HG02973 (cell line): ENCODE data around the gene STAP2.
"Not testable (repeated sequence)": the region's sequence is repeated elsewhere in the genome, so short reads cannot be mapped to it uniquely, and the experiment has no call there.

Experiments used
- ATAC-seq: cut with Tn5 transposase; IDR thresholded peaks from one replicate; pipeline ENCODE4 v1.9.1; 2021; ENCODE audit warnings: moderate library complexity; ENCODE audit not compliant: unreplicated experiment

STAP2 gene

DNA sequence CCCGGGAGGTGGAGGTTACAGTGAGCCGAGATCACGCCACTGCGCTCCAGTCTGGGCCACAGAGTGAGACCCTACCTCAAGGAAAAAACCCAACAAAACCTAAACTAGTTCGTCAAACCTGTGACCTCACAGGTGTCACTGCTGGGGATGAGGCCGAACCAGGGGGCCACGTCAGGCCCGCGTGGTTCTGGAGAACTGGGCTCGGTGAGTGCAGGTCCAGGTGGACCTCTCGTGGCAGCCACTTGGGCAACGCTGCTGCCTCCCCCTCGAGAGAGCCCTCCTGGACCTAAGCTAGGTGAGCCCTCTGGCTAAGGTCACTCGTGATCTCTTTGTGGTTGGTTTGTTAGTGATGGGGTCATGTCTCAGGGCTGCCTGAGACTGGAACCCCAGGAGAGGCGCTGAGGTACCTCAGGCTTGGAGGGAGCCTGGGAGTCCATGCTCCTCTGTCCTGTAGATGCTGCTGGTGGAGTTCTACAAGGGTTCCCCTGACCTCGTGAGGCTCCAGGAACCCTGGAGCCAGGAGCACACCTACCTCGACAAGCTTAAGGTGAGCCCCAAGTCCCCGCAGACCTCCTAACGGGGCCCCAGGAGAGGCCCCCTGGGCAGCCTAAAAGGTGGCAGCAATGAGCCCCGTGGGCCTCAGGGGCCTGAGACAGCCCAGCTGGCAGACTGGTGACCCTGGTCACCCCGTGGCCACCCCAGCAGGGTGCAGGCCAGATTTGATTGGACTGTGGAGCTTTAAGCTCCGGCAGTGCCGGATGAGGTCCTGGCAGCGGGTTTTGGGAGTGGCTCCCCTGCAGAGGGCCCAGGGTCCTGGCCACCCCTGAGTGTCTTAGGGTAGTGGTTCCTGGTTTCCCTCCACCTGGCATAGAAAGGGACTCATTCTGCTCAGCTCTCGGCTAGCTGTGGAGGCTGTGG is 20.3 kb upstream of the STAP2 start:
- no peak for ATAC-seq

DNA sequence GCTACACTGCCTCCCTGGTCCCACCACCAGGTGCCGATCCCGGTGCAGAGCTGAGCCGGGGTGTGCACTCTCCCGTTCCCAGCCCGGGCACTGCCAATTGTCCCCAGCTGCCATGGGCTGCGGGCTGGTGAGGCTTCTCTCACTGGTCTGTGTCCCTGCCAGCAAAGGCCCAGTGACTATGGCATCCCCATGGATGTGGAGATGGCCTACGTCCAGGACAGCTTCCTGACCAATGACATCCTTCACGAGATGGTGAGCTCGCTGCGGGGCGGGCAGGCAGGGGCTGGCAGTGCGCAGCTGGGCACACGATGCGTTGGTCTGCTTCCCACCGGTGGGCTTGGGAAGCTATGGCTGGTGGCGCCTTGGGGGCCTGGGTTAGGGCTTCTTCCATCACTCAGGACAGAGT is 19.3 kb upstream of the STAP2 start:
- ATAC-seq = no peak

DNA sequence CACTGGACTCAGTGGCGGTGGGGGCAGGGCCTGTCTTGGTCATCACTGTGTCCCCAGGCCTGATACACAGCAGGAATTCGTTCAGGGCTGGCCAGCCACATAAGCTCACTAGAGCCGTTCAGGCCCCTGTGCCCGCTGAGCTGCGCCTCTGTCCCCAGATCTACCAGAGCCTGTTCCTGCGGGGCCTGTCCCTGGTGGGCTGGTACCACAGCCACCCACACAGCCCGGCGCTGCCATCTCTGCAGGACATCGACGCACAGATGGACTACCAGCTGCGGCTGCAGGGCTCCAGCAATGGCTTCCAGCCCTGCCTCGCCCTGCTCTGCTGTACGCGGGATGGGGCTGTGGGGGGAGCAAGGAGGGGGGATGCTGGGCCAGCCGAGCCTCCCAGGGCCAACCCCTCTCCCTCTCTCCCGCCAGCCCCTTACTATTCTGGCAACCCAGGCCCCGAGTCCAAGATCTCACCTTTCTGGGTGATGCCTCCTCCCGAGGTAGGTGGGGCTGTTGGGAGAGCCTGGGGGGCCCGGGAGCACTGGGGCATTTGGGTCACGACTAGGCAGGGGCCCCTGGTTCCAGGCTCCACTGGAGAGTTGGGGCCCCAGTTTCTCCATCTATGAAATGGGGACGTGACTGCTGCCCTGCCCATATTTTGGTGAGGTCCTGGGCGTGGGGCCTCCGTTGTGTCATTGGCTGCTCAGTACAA is 18.6 kb upstream of the STAP2 start:
- ATAC-seq = no peak

DNA sequence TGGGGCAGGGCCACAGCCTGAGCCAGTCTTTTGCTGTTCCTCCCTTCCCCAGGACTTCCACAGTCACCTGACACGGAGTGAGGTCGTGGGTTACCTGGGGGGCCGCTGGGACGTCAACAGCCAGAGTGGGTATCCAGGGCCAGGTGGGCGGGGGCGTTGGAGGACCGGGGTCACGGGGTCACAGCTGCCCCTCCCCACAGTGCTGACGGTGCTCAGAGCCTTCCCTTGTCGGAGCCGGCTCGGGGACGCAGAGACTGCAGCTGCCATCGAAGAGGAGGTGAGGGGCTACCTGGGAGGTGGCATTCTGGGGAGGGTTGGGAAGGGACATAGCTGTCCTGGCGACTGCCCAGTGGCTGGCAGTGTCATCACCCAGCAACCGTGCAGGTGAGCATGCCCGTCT is 16.3 kb upstream of the STAP2 start:
- no peak for ATAC-seq

DNA sequence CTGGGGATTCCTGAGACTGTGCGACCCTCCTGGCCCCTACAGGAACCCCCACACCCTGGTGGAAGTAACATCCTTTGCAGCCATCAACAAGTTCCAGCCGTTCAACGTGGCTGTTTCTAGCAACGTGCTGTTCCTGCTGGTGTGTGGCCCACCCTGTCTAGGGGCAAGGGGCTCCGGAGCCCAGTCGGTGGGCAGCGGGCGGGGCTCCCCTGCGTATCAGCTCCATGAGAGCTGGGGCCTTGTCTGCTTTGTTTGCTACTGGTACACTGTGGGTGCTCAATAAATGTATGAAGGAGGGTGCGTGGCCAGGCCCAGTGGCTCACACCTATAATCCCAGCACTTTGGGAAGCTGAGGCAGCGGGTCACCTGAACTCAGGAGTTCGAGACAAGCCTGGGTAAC is 15.7 kb upstream of the STAP2 start:
- ATAC-seq = no peak

DNA sequence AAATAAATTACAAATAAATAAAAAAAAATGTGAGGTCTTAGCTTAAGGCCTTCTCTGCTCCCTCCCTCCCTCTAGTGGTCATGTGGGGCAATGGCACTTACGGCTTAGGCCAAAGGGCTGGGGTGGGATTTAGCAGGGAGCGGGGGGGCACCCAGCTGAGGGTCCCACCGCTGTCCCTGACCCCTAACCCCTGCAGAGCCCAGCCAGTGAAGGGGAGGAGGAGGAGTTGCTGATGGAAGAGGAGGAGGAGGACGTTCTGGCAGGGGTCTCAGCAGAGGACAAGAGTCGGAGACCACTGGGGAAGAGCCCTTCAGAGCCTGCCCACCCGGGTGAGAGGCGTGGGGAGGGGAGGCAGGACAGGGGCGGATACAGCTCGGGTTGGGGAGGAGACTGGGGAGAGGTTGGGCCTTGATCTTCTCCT is 14.1 kb upstream of the STAP2 start:
- ATAC-seq = no peak

DNA sequence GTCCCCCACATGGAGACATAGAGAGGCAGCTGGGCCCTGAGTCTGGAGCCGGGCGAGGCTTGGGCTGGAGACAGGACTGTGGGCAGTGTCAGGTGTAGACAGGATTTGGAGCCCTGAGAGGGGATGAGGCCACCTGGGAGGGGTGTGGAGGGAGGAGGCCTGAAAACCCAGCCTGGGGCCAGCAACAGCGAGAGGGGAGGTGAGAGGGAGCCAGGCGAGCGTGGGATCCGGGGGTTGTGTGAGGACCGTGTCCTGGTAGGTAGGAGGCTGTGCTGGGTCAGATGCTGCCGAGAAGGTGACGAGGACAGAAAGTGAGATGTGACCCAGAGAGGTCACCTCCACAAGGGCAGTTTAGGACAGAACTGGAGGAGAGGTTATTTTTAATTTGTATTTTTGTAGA is 12.1 kb upstream of the STAP2 start:
- no peak for ATAC-seq

DNA sequence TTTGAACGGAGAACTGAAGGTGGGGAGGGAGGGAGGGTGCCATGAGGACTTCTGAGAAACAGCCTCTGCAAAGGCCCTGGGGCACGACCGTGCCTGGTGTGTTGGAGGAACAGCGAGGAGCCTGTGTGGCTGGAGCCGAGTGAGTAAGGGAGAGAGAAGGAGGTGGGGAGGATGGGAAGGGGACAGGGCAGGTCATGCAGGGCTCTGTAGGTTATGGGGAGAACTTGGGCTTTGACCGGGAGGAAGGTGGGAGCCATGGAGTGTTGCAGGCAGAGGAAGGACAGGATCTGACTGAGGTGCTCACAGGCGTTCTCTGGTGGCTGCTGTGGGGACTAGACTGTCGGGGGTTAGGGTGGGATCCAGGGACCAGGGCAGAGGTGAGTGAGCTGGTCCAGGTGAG is 11.5 kb upstream of the STAP2 start:
- no peak for ATAC-seq

DNA sequence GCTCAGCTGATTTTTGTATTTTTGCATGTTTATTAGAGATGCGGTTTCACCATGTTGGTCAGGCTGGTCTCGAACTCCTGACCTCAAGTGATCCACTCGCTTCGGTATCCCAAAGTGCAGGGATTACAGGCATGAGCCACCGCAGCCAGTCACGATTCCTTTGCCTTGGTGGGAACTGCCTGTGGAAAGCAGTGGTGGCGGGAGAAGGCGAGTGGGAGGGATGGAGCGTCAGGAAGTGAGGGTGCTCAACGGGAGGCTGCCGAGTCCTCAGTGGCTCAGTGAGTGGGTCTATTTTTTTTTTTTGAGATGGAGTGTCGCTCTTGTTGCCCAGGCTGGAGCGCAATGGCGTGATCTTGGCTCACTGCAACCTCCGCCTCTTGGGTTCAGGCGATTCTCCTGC is 10.6 kb upstream of the STAP2 start:
- not testable (repeated sequence) for ATAC-seq

DNA sequence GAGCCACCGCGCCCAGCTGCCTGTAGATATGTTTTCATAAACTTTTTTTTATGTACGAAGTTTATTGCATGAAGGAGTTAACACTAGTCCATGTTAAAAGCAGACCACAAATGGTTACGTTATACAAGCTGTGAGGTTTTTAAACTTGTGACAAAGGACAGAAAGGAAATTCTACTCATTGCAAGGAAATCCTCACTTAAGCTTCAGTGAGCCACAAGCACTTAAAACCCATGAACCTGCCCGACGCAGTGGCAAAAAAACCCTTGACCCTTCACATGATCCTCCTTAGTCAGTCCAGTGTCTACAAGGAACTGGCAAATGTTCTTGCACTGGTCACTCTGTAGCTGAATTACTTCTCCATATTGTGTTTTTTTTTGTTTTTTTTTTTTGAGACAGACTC is 8.9 kb upstream of the STAP2 start:
- ATAC-seq = no peak

DNA sequence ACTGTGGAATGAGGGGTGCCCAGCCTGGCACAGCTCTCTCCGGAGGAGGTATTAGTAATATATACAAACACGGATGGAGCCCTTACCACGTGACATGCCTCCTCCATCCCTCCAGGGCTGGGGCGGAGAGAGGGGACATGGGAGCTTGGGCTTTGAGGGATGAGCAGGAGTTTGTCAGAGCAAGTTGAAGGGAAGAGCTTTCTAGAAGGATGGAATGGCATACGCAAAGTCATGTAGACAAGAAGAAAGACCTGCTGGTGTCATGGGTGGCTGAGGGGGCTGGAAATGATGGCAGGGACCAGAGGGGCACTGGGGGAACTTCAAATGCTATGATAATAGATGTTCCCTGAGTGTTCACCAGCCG is 7.4 kb upstream of the STAP2 start:
- no peak for ATAC-seq

DNA sequence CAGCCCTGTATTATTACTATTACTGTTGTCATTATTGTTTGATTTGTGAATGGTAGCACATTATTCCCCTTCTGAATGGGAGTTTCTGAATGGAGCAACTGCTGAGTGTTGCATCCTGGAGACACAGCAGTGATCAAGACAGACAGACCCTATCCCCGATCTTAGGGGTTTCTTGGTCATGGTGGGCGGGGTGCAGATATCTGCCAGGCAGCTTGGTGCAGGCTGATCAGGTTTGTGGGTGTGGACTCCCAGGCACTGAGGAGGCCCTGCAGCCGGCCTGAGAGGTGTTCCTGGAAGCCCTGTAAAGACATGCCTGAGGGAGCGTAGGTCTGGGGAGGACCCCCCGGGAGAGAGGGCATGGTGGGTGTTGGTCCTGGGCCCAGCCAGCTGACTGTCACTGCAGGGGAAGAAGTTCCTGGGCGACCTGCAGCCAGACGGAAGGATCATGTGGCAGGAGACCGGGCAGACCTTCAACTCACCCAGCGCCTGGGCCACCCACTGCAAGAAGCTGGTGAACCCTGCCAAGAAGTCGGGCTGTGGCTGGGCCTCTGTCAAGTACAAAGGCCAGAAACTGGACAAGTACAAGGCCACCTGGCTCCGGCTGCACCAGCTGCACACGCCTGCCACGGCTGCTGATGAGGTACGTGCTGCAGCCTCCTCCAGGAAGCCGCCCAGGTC is 6.9 kb upstream of the STAP2 start:
- no peak for ATAC-seq

DNA sequence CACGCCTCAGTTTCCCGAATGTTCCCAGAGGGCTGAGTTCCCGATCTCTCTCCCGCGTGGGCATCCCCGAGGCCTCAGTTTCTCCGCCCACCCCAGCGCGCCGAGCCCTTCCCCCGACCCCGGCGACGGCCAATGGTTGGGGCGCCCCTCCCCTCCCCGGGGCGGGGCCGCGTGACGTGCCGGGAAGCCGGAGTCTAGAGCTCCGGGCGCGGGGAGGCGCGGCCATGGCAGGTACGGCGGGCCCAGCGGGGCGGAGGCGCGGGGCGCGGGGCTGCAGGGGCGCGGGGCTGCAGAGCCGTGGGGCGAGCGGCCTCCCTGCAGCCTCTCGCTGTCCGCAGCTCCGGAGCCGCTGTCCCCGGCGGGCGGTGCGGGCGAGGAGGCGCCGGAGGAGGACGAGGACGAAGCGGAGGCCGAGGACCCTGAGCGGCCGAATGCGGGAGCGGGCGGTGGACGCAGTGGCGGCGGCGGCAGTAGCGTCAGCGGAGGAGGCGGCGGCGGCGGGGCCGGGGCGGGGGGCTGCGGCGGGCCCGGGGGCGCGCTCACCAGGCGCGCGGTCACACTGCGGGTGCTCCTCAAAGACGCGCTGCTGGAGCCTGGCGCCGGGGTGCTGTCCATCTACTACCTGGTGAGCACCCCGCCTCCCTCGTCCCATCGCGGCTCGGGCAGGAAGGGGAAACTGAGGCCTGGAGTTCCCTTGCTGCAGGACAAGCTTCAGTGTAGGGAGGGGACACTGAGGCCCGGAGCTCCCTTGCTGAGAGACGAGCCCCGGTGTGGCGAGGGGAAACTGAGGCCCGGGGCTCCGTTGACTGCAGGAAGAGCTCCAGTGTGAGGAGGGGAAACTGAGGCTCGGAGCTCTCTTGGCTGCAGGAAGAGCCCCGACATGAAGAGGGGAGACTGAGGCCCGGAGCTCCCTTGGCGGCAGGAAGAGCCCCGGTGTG is 5.0 kb upstream of the STAP2 start, which contains the start of gene MPND:
Gene MPND, plus strand, starts transcription at position 193 of the 938 bp plus-strand sequence. Its CDS starts 32 bp downstream, at position 225.
- peak; percentile 54 for ATAC-seq

DNA sequence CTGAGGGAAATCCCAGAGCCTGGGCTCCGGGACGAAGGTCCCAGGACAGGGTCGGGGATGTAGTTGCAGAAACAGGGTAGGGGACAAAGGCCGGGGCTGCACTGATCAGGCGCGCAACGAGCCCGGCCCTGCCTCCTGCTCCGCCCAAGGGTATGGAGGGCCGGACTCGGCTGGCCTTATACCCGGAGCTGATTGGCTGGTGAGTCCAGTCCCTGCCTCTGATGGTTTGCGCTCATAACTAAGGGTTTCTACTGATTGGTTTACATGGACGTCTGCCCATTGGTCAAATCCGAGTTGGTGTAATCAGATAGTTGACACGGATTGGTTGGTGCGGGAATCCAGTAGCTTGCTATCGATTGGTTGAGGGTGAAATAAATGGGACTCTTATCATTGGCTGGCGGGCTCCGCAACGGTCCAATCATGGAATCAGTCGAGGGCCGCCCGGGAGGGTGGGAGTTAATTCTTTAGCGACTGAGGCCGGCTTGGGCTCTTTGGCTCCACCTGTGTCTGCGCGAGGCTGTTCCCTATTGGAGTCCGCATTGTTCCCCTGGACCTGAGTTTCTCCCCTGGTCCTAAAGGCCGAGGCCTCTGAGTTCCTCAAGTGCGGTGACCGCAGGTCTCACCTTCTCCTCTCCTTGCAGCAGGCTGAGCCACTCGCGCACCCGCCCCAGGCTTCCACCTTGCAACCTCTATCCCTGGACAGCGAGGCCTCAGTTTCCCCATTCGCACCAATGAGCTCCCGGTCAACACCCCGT is 4.2 kb upstream of the STAP2 start:
- peak; percentile 82 for ATAC-seq

DNA sequence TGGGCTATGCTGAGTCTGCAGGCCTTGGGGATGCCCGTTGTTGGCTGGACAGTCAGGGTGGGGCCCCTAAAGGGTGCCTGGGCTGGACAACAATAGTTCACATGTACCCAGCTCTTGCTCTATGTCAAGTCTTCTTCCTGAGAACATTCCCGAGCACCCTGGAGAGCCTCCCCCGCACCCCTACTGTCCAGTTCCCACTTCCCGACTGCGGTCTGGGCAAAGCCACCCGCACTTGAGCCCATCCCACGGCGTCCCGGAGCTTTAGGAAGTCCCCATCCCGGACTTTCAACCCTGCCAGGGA is 3.6 kb upstream of the STAP2 start:
- no peak for ATAC-seq

DNA sequence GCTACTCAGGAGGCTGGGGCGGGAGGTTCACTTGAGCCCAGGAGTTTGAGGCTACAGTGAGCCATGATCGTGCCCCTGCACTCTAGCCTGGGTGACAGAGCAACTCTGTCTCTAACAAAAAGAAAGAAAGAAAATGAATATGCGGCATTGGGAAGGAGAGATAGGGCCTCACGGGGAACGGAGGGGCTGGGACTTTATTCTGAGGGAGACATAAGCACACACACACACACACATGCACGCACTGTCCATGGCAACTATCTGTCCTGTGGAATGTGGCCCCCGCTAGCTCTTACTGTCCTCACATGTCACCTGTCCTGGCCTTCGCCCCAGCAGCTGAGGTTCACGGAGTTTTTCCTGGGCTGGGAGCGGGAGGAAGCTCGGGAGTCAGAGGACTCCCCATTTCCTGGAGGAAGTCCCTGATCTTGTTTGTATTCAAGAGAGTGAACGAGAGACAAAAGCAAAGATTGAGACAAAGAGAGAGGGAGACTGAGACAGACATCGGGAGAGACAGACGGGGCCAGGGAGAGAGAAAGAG is 654 bp downstream of the STAP2 start:
- no peak for ATAC-seq

DNA sequence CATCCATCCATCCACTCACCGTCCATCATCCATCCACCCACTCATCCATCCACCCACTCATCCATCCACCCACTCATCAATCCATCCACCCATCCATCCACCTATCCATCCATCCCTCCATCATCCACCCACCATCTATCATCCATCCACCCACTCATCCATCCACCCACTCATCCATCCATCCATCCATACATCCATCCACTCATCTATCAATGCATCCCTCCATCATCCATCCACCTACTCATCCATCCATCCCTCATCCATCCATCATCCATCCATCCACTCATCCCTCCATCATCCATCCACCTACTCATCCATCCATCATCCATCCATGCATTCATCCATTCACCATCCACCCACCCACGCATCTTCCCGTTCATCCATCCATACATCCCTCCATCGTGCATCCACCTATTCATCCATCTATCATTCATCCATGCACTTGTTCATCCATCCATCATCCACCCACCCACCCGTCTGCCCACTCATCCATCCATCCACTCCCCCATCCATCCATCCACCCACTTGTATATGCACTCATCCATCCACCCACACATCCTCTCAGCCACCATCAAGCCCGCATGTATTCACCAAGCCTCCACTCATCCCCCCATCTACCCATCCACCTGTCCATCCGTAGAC is 3.6 kb downstream of the STAP2 start:
- ATAC-seq = no peak

DNA sequence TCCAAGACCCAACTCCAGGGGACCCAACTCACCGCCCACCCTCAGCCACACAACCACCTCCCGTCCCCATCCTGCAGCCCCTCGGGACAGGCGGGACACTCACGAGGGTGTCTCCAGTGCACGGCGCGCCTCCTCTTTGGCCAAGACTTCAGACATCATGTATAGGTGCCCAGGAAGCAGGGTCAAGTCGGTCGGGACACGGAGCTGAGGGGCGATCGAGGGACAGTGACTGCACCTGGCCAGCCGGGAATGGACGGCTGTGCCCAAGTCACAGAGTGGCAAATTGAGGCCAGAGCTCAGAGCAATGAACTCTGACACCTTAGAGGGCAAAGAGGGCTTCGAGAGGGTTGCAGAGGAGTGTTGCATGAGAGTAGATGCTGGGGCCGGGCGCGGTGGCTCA is 8.8 kb downstream of the STAP2 start:
- no peak for ATAC-seq

DNA sequence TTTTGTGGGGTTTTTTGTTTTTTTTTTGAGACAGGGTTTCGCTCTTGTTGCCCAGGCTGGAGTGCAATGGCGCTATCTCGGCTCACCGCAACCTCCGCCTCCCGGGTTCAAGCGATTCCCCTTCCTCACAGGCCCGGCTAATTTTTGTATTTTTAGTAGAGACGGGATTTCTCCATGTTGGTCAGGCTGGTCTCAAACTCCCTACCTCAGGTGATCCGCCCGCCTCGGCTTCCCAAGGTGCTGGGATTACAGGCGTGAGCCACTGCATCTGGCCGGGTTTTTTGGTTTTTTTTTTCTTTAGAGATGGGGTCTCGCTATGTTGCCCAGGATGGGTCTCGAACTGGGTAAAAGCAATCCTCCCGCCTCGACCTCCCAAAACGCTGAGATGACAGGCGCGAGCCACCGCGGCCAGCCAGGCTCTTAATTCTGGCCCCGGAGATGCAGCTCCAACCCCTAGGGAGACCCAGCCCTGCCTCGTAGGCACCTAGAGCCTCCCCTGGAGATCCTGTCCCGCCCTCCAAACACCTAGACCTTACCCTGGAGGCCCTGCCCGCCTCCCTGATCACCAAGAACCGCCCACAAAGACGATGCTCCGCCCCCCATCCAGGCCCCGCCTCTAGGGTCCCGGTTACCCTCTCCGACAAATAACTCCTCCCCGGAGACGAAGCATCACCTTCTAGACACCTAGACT is 9.5 kb downstream of the STAP2 start:
- ATAC-seq = not testable (repeated sequence)
